Measurements from ENCODE around the gene RMI2. TPM values are rescaled to one million over a fixed set of nuclear protein-coding genes. Genes with fewer than 3 reads are reported as not detected.

Gene RMI2
- polyA plus RNA-seq, 2 of the 4 experiments (the other 2 are of a cell fraction): 24.2 to 26.9 TPM

- peaks cover 4% of the 10 kb centered on the region; the same call in 2 of the 3 replicates for H3K4me1 ChIP-seq
- WGBS (ENCODE audit: missing lambda C conversion rate): 81% methylated on average over 10 of the region's 10 CpGs
- no peak for TF ChIP-seq FOSL2 (IDR thresholded peaks at IDR 0.05)
- no peak for TF ChIP-seq FOSL2 (CRISPR knock-in tag; IDR thresholded peaks at IDR 0.05)
- TF ChIP-seq EP300 (IDR thresholded peaks at IDR 0.05): no peak
- no peak for TF ChIP-seq ZSCAN20 (CRISPR knock-in tag; IDR thresholded peaks at IDR 0.05)
- TF ChIP-seq MAZ (IDR thresholded peaks at IDR 0.05; ENCODE audit: borderline replicate concordance, low read depth, low read length): no peak
- ATAC-seq (no peak), FAIRE-seq (no peak), DNase-seq (ENCODE audit: low read depth in 1 of 2, low spot score in 1 of 2) (no peak)
- H3K9me3 ChIP-seq: no peaks in the 10 kb centered on the region
- H3K27ac ChIP-seq: 0 out of 6 replicates have a peak overlapping the region, but pooled peaks of 1 of the 2 experiments have one; percentile 17
- ChIA-PET POLR2A (interaction anchor here (1.3 kb wide), 1 partner anchor 142 kb away, joined by 3 read pairs; the partner anchor contains the start of gene SOCS1), CTCF (interaction anchor here (0.6 to 21.2 kb wide), 11 partner anchors 7 to 670 kb away, joined by 3 to 344 read pairs (median 5); partner anchors contain the start of gene ZC3H7A)
- no peak overlapping the region for H3K4me2 ChIP-seq
- H3K4me3 ChIP-seq: no peak overlapping the region
Observed at GRCh38 chr16:11398136-11398535, 52.9 kb downstream of the RMI2 start.

- FAIRE-seq (no peak), ATAC-seq (no peak), DNase-seq (ENCODE audit: low read depth in 1 of 2, low spot score in 1 of 2) (no peak)
- WGBS (ENCODE audit: missing lambda C conversion rate): 64% methylated on average over 9 of the region's 14 CpGs
- ChIA-PET POLR2A (interaction anchor here (1.3 to 1.6 kb wide), 2 partner anchors 143 to 241 kb away, joined by 3 to 6 read pairs; partner anchors contain the start of gene SOCS1), CTCF (interaction anchor here (0.6 to 21.2 kb wide), 11 partner anchors 6 to 669 kb away, joined by 3 to 344 read pairs (median 4); partner anchors contain the start of gene ZC3H7A)
- H3K9me3 ChIP-seq: no peaks in the 10 kb centered on the region
- no peak overlapping the region for H3K27ac ChIP-seq
- TF ChIP-seq ELK1 (IDR thresholded peaks at IDR 0.05; ENCODE audit: low read depth, low read length) (no peak), PBX3 (IDR thresholded peaks at IDR 0.05) (no peak), HOXB5 (CRISPR knock-in tag; IDR thresholded peaks at IDR 0.05) (no peak), GATA3 (IDR thresholded peaks at IDR 0.05; ENCODE audit: borderline replicate concordance) (no peak), CHD2 (IDR thresholded peaks at IDR 0.05; ENCODE audit: low read length, partially characterized antibody) (no peak), EHF (CRISPR knock-in tag; IDR thresholded peaks at IDR 0.05) (no peak), ZSCAN20 (CRISPR knock-in tag; IDR thresholded peaks at IDR 0.05) (no peak), PHF8 (IDR thresholded peaks at IDR 0.05; ENCODE audit: borderline replicate concordance, low read depth) (no peak), CHD4 (IDR thresholded peaks at IDR 0.05; ENCODE audit: borderline replicate concordance) (no peak), SMC3 (IDR thresholded peaks at IDR 0.05) (no peak), BCL3 (IDR thresholded peaks at IDR 0.05) (no peak)
- H3K4me2 ChIP-seq: no peak overlapping the region
- no peak overlapping the region for H3K4me3 ChIP-seq
- peaks cover 4% of the 10 kb centered on the region; the same call in 2 of the 3 replicates for H3K4me1 ChIP-seq
Observed at GRCh38 chr16:11398851-11399250, 53.6 kb downstream of the RMI2 start.

GRCh38 chr16:11399261-11399831 lies 54.1 kb downstream of the RMI2 start:
- H3K4me2 ChIP-seq: no peak overlapping the region
- ATAC-seq: no peak
- no peak for FAIRE-seq
- CTCF ChIA-PET: interaction anchor here (0.6 to 21.2 kb wide), 12 partner anchors 6 to 668 kb away, joined by 3 to 344 read pairs (median 4); partner anchors contain the start of gene ZC3H7A
- peaks cover 4% of the 10 kb centered on the region; the same call in 2 of the 3 replicates for H3K4me1 ChIP-seq
- POLR2A ChIA-PET: interaction anchor here (1.3 to 1.6 kb wide), 2 partner anchors 143 to 241 kb away, joined by 3 to 6 read pairs; partner anchors contain the start of gene SOCS1
- no peak overlapping the region for H3K27ac ChIP-seq
- 85% methylated on average over 15 of the region's 22 CpGs for WGBS (ENCODE audit: missing lambda C conversion rate)
- H3K4me3 ChIP-seq: no peak overlapping the region
- H3K9me3 ChIP-seq: no peaks in the 10 kb centered on the region
- DNase-seq (ENCODE audit: low read depth in 1 of 2, low spot score in 1 of 2): no peak
- TF ChIP-seq TP53 (CRISPR knock-in tag; IDR thresholded peaks at IDR 0.05): no peak
- TF ChIP-seq HOXB13 (CRISPR knock-in tag; IDR thresholded peaks at IDR 0.05; ENCODE audit: low read depth): no peak
- TF ChIP-seq EHMT2 (IDR thresholded peaks at IDR 0.05; ENCODE audit: low read depth): no peak
- TF ChIP-seq EP300 (IDR thresholded peaks at IDR 0.05): no peak
- no peak for TF ChIP-seq RARB (CRISPR knock-in tag; IDR thresholded peaks at IDR 0.05)
- TF ChIP-seq NPAS2 (CRISPR knock-in tag; IDR thresholded peaks at IDR 0.05; ENCODE audit: borderline replicate concordance): no peak
- TF ChIP-seq EHF (CRISPR knock-in tag; IDR thresholded peaks at IDR 0.05): no peak
- no peak for TF ChIP-seq RNF2 (IDR thresholded peaks at IDR 0.05; ENCODE audit: borderline replicate concordance, low read depth)
- TF ChIP-seq E2F6 (IDR thresholded peaks at IDR 0.05; ENCODE audit: borderline replicate concordance, low read depth): no peak
- TF ChIP-seq REST (IDR thresholded peaks at IDR 0.05): no peak
- no peak for TF ChIP-seq ELK1 (IDR thresholded peaks at IDR 0.05; ENCODE audit: low read depth, low read length)
